Measurements from ENCODE around the gene CBX5. TPM values are rescaled to one million over a fixed set of nuclear protein-coding genes. Genes with fewer than 3 reads are reported as not detected.
A peak's percentile ranks its signal among the peaks of the same experiment; 100 is the strongest.

The CBX5 gene
- polyA plus RNA-seq, 1 donor (not counting 4 experiments of a cell fraction or from before 2014, with no cell fraction given): 25.8 TPM

GRCh38 chr12:54240129-54240528 lies 39.8 kb downstream of the CBX5 start:
- no peaks in the 10 kb centered on the region for H3K9me3 ChIP-seq (ENCODE audit: control insufficient read depth, low read depth, low read length)
- H3K4me2 ChIP-seq (ENCODE audit: control insufficient read depth, extremely low read depth, insufficient read depth, low read depth, low read length): no peak overlapping the region
- DNase-seq (ENCODE audit: low read depth, low spot score): no peak
- peak overlapping the region; percentile 47 for H3K27ac ChIP-seq (ENCODE audit: control insufficient read depth, insufficient read depth, low read length)
- no peaks in the 10 kb centered on the region for H4K20me1 ChIP-seq (ENCODE audit: control insufficient read depth, extremely low read depth, insufficient read depth, low read length)
- H3K4me3 ChIP-seq (ENCODE audit: control insufficient read depth in 2 of 3, extremely low read depth in 1 of 3, insufficient read depth in 2 of 3, low read depth in 1 of 3, low read length in 3 of 3): no peak overlapping the region
- FAIRE-seq: no peak
- no peaks in the 10 kb centered on the region for H3K9me1 ChIP-seq (ENCODE audit: control insufficient read depth, extremely low read depth, insufficient read depth, low read length)
- H3K36me3 ChIP-seq (ENCODE audit: control insufficient read depth in 2 of 2, extremely low read depth in 1 of 2, insufficient read depth in 2 of 2, low read length in 2 of 2): peaks cover 0 to 25% of the 10 kb centered on the region in 2 experiments
- no peak overlapping the region for H2AFZ ChIP-seq (ENCODE audit: control insufficient read depth, low read length)
- H3K9ac ChIP-seq (ENCODE audit: control insufficient read depth, extremely low read depth, insufficient read depth, low read length): no peak overlapping the region
- peaks cover 17% of the 10 kb centered on the region for H3K4me1 ChIP-seq (ENCODE audit: control insufficient read depth, extremely low read depth, insufficient read depth, low read length)
- H3K27me3 ChIP-seq (ENCODE audit: control insufficient read depth, extremely low read depth, insufficient read depth, low read length): no peaks in the 10 kb centered on the region
- dilution Hi-C loops (cut with MboI; ENCODE audit: extremely low pct_ligation_motif_present, low sequenced_read_pairs): no loop called here
- no peak for TF ChIP-seq EZH2 (IDR thresholded peaks at IDR 0.05; ENCODE audit: low read length)
- no peak for TF ChIP-seq CTCF (optimal IDR thresholded peaks at IDR 0.05 in 1 of 3, IDR thresholded peaks at IDR 0.05 in 1 of 3, conservative IDR thresholded peaks at IDR 0.05 in 1 of 3; ENCODE audit: extremely low read depth in 1 of 3, insufficient read depth in 2 of 3, low read length in 3 of 3)
- no peaks in the 10 kb centered on the region for H3K79me2 ChIP-seq (ENCODE audit: control insufficient read depth, insufficient read depth, low read length)

- no peak for FAIRE-seq
- TF ChIP-seq EZH2 (IDR thresholded peaks at IDR 0.05; ENCODE audit: low read length): no peak
- no peak for TF ChIP-seq CTCF (optimal IDR thresholded peaks at IDR 0.05 in 1 of 3, IDR thresholded peaks at IDR 0.05 in 1 of 3, conservative IDR thresholded peaks at IDR 0.05 in 1 of 3; ENCODE audit: extremely low read depth in 1 of 3, insufficient read depth in 2 of 3, low read length in 3 of 3)
- Histone ChIP-seq H3K9me3 (ENCODE audit: control insufficient read depth, low read depth, low read length) (no peaks in the 10 kb centered on the region), H3K27ac (ENCODE audit: control insufficient read depth, insufficient read depth, low read length) (no peak overlapping the region), H3K4me1 (ENCODE audit: control insufficient read depth, extremely low read depth, insufficient read depth, low read length) (peaks cover 17% of the 10 kb centered on the region), H3K9ac (ENCODE audit: control insufficient read depth, extremely low read depth, insufficient read depth, low read length) (no peak overlapping the region), H2AFZ (ENCODE audit: control insufficient read depth, low read length) (no peak overlapping the region), H3K36me3 (ENCODE audit: control insufficient read depth in 2 of 2, extremely low read depth in 1 of 2, insufficient read depth in 2 of 2, low read length in 2 of 2) (peaks cover 0 to 25% of the 10 kb centered on the region in 2 experiments), H3K79me2 (ENCODE audit: control insufficient read depth, insufficient read depth, low read length) (no peaks in the 10 kb centered on the region), H3K9me1 (ENCODE audit: control insufficient read depth, extremely low read depth, insufficient read depth, low read length) (no peaks in the 10 kb centered on the region), H3K27me3 (ENCODE audit: control insufficient read depth, extremely low read depth, insufficient read depth, low read length) (no peaks in the 10 kb centered on the region), H3K4me3 (ENCODE audit: control insufficient read depth in 2 of 3, extremely low read depth in 1 of 3, insufficient read depth in 2 of 3, low read depth in 1 of 3, low read length in 3 of 3) (no peak overlapping the region), H3K4me2 (ENCODE audit: control insufficient read depth, extremely low read depth, insufficient read depth, low read depth, low read length) (no peak overlapping the region), H4K20me1 (ENCODE audit: control insufficient read depth, extremely low read depth, insufficient read depth, low read length) (no peaks in the 10 kb centered on the region)
- dilution Hi-C loops (cut with MboI; ENCODE audit: extremely low pct_ligation_motif_present, low sequenced_read_pairs): no loop called here
- no peak for DNase-seq (ENCODE audit: low read depth, low spot score)
These were observed 40.3 kb downstream of the CBX5 start for GRCh38 chr12:54239620-54240019.

Data from keratinocyte (primary cell).